GM23248 (cell line): ENCODE measurements around the gene SMYD3.

ENCODE experiments used
- EZH2 ChIP-seq: fragments of 200-600 bp; sonication (generic); IDR thresholded peaks from 2 replicates; pipeline ENCODE4 v1.6.1; 2018; ENCODE audit warnings: antibody characterized with exemption, mild to moderate bottlenecking; ENCODE audit not compliant: insufficient read depth, poor library complexity, severe bottlenecking
- EZH2phosphoT487 ChIP-seq: fragments of 200-600 bp; sonication (generic); IDR thresholded peaks from 2 replicates; pipeline ENCODE4 v1.6.1; 2018; ENCODE audit warnings: antibody characterized with exemption, moderate library complexity, mild to moderate bottlenecking, low read depth; ENCODE audit not compliant: insufficient read depth

- no peak for TF ChIP-seq EZH2
- no peak for TF ChIP-seq EZH2phosphoT487
These were observed 528.2 kb downstream of the SMYD3 start for GRCh38 chr1:245978915-245979314.
